H9 (cell line): ENCODE data around the gene PNPLA7. TPM values are rescaled to one million over a fixed set of nuclear protein-coding genes. Genes with fewer than 3 reads are reported as not detected.

Experiments
- DNase-seq: peaks from one replicate; pipeline ENCODE4 v3.0.0-alpha.2; 2017
- H2AFZ ChIP-seq: one replicate; pipeline ENCODE4 v1.6.1; 2013; ENCODE audit warnings: mild to moderate bottlenecking, low read length, control low read depth, moderate library complexity
- H2AK5ac ChIP-seq: 2 replicates; pipeline ENCODE4 v1.6.1; 2013; ENCODE audit warnings: low read length, control low read depth, mixed read lengths; ENCODE audit not compliant: insufficient read length
- H2BK120ac ChIP-seq: one replicate; pipeline ENCODE4 v1.6.1; 2013; ENCODE audit warnings: low read depth, mild to moderate bottlenecking, low read length, control low read depth, inconsistent platforms; ENCODE audit not compliant: poor library complexity, severe bottlenecking
- H2BK12ac ChIP-seq: 2 replicates; pipeline ENCODE4 v1.6.1; 2013; ENCODE audit warnings: low read length, control low read depth, mixed read lengths, low read depth; ENCODE audit not compliant: insufficient read length
- H2BK15ac ChIP-seq: 2 replicates; pipeline ENCODE4 v1.6.1; 2013; ENCODE audit warnings: low read depth, low read length, control low read depth
- H2BK20ac ChIP-seq: one replicate; pipeline ENCODE4 v1.6.1; 2013; ENCODE audit warnings: low read depth, mild to moderate bottlenecking, low read length, control low read depth, inconsistent platforms; ENCODE audit not compliant: poor library complexity, severe bottlenecking
- H2BK5ac ChIP-seq: 2 replicates; pipeline ENCODE4 v1.6.1; 2013; ENCODE audit warnings: low read length, control low read depth, mixed read lengths; ENCODE audit not compliant: insufficient read length
- H3K14ac ChIP-seq: 2 replicates; pipeline ENCODE4 v1.6.1; 2013; ENCODE audit warnings: low read length, control low read depth; ENCODE audit not compliant: insufficient read depth
- H3K18ac ChIP-seq: 2 replicates; pipeline ENCODE4 v1.6.1; 2013; ENCODE audit warnings: low read depth, mild to moderate bottlenecking, mixed read lengths, low read length, control low read depth; ENCODE audit not compliant: insufficient read length
- H3K23ac ChIP-seq: 2 replicates; pipeline ENCODE4 v1.6.1; 2013; ENCODE audit warnings: low read length, control low read depth, mixed read lengths, low read depth; ENCODE audit not compliant: insufficient read length
- H3K23me2 ChIP-seq: 2 replicates; pipeline ENCODE4 v1.6.1; 2013; ENCODE audit warnings: low read depth, mild to moderate bottlenecking, mixed read lengths, low read length, control low read depth; ENCODE audit not compliant: insufficient read length, poor library complexity, severe bottlenecking
- H3K27ac ChIP-seq: 2 replicates; pipeline ENCODE4 v1.5.1; 2013; ENCODE audit warnings: low read length, control low read depth, mixed read lengths, low read depth; ENCODE audit not compliant: insufficient read length
- H3K27me3 ChIP-seq: 2 replicates; pipeline ENCODE4 v1.6.1; 2013; ENCODE audit warnings: low read length, control low read depth, inconsistent platforms; ENCODE audit not compliant: insufficient read depth
- H3K4ac ChIP-seq: 2 replicates; pipeline ENCODE4 v1.6.1; 2013; ENCODE audit warnings: low read depth, mild to moderate bottlenecking, control low read depth, inconsistent platforms, low read length, moderate library complexity
- H3K4me1 ChIP-seq: 2 replicates; pipeline ENCODE4 v1.6.1; 2013; ENCODE audit warnings: low read length, control low read depth, inconsistent platforms; ENCODE audit not compliant: insufficient read depth
- H3K4me2 ChIP-seq: 2 replicates; pipeline ENCODE4 v1.6.1; 2013; ENCODE audit warnings: low read length, control low read depth, mixed read lengths; ENCODE audit not compliant: insufficient read length, insufficient read depth
- H3K56ac ChIP-seq: 2 replicates; pipeline ENCODE4 v1.6.1; 2013; ENCODE audit warnings: low read depth, mild to moderate bottlenecking, mixed read lengths, low read length, control low read depth; ENCODE audit not compliant: insufficient read length
- H3K79me1 ChIP-seq: 2 replicates; pipeline ENCODE4 v1.6.1; 2013; ENCODE audit warnings: low read depth, mild to moderate bottlenecking, moderate library complexity, low read length, control low read depth, inconsistent platforms; ENCODE audit not compliant: insufficient read depth, poor library complexity, severe bottlenecking
- H3K79me2 ChIP-seq: 2 replicates; pipeline ENCODE4 v1.6.1; 2013; ENCODE audit warnings: low read length, control low read depth, inconsistent platforms; ENCODE audit not compliant: insufficient read depth
- H3K9ac ChIP-seq: 2 replicates; pipeline ENCODE4 v1.6.1; 2013; ENCODE audit warnings: low read length, control low read depth, mixed read lengths; ENCODE audit not compliant: insufficient read length; ENCODE audit errors: extremely low read depth
- H3K9me3 ChIP-seq: one replicate; pipeline ENCODE4 v1.6.1; 2013; ENCODE audit warnings: low read depth, low read length, inconsistent platforms; ENCODE audit not compliant: control insufficient read depth
- H3T11ph ChIP-seq: one replicate; pipeline ENCODE4 v1.6.1; 2013; ENCODE audit warnings: mild to moderate bottlenecking, low read length, control low read depth, inconsistent platforms
- H4K20me1 ChIP-seq: one replicate; pipeline ENCODE4 v1.6.1; 2013; ENCODE audit not compliant: control insufficient read depth, insufficient read length, insufficient read depth
- H4K5ac ChIP-seq: 2 replicates; pipeline ENCODE4 v1.6.1; 2013; ENCODE audit warnings: low read depth, mild to moderate bottlenecking, mixed read lengths, low read length, control low read depth; ENCODE audit not compliant: insufficient read length
- H4K8ac ChIP-seq: replicated peaks from 2 replicates; pipeline ENCODE4 v1.6.1; 2013; ENCODE audit warnings: low read length, control low read depth, mixed read lengths, low read depth; ENCODE audit not compliant: insufficient read length
- H4K91ac ChIP-seq: 2 replicates; pipeline ENCODE4 v1.6.1; 2013; ENCODE audit warnings: low read depth, mild to moderate bottlenecking, moderate library complexity, mixed read lengths, low read length, control low read depth; ENCODE audit not compliant: insufficient read length
- H3K27ac Mint-ChIP-seq, 3 experiments: 2 replicates in 2 of 3; 3 replicates in 1 of 3; pipeline ENCODE4 v1.8.0; 2020 to 2021; ENCODE audit warnings: mixed read lengths in 3 of 3, mild to moderate bottlenecking in 1 of 3, moderate library complexity in 1 of 3
- H3K27me3 Mint-ChIP-seq: 2 replicates; pipeline ENCODE4 v1.8.0; 2021; ENCODE audit warnings: low read depth, mild to moderate bottlenecking, moderate library complexity, mixed read lengths
- H3K36me3 Mint-ChIP-seq, 3 experiments: 2 replicates in 2 of 3; 3 replicates in 1 of 3; pipeline ENCODE4 v1.8.0; 2020 to 2021; ENCODE audit warnings: low read depth in 3 of 3, mixed read lengths in 3 of 3; ENCODE audit not compliant: insufficient read depth in 1 of 3
- H3K4me1 Mint-ChIP-seq, 2 experiments: 2 replicates each; pipeline ENCODE4 v1.8.0; 2020; ENCODE audit warnings: mixed read lengths in 2 of 2
- H3K4me3 Mint-ChIP-seq, 2 experiments: 2 replicates in 1 of 2; 3 replicates in 1 of 2; pipeline ENCODE4 v1.8.0; 2020 to 2021; ENCODE audit warnings: mild to moderate bottlenecking in 2 of 2, mixed read lengths in 2 of 2, moderate library complexity in 1 of 2
- H3K9me3 Mint-ChIP-seq, 2 experiments: 2 replicates in 1 of 2; 3 replicates in 1 of 2; pipeline ENCODE4 v1.8.0; 2020; ENCODE audit warnings: mild to moderate bottlenecking in 2 of 2, mixed read lengths in 2 of 2, moderate library complexity in 1 of 2
- whole genome bisulfite sequencing: extraction: QIAGEN DNeasy Blood & Tissue Kit; methylation state at CpG from one replicate; pipeline ENCODE4 v1.1.7; 2013; ENCODE audit warnings: missing lambda C conversion rate, low lambda C conversion rate, mixed read lengths; ENCODE audit not compliant: insufficient read length; ENCODE audit errors: extremely low coverage; 5-methylcytosine and 5-hydroxymethylcytosine counted together
- total RNA-seq: library from RNA; stranded (reverse); gene quantifications from 2 replicates; pipeline ENCODE4 v1.2.1, GENCODE V29; 2021
- TF ChIP-seq, protein P1 (sequence below): fragments of 200-600 bp; sonication (generic); conservative IDR thresholded peaks from 3 replicates; pipeline ENCODE4 v1.8.0; 2021; ENCODE audit warnings: antibody characterized with exemption, mild to moderate bottlenecking

Gene PNPLA7
- total RNA-seq, 1 experiment from 2014 or later: 1.8 TPM

DNA sequence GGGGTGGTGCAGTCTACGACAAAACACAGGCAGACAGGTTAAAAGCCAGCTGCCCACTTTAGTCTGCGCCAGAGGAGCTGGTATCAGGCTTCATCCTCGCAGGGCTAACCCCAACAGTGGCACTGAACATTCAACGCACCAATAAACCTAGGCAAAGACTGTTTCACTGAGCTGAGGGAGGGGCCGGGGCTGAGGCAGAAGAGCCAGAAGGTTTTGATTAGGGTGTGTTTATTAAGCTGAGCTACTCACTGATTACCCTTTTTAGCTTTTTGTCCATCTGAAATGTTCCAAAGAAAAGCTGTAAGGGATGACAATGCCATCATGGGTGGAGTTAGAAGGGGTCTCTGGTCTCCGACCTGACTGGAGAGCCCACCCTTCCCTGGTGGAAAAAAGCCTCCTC lies 38.7 kb upstream of the PNPLA7 start:
- peaks cover 4% of the 10 kb centered on the region; the same call in 1 of the 2 replicates for H3K79me2 ChIP-seq

More for the DNA sequence above, 38.7 kb upstream of the PNPLA7 start:
- H2AK5ac ChIP-seq: no peak overlapping the region
- peaks cover 6% of the 10 kb centered on the region for H3K79me1 ChIP-seq
- H3K9me3 ChIP-seq: no peaks in the 10 kb centered on the region
- H3K4me2 ChIP-seq: peak overlapping the region; percentile 95
- TF ChIP-seq, protein P1, sequence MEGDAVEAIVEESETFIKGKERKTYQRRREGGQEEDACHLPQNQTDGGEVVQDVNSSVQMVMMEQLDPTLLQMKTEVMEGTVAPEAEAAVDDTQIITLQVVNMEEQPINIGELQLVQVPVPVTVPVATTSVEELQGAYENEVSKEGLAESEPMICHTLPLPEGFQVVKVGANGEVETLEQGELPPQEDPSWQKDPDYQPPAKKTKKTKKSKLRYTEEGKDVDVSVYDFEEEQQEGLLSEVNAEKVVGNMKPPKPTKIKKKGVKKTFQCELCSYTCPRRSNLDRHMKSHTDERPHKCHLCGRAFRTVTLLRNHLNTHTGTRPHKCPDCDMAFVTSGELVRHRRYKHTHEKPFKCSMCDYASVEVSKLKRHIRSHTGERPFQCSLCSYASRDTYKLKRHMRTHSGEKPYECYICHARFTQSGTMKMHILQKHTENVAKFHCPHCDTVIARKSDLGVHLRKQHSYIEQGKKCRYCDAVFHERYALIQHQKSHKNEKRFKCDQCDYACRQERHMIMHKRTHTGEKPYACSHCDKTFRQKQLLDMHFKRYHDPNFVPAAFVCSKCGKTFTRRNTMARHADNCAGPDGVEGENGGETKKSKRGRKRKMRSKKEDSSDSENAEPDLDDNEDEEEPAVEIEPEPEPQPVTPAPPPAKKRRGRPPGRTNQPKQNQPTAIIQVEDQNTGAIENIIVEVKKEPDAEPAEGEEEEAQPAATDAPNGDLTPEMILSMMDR: no peak
- no peaks in the 10 kb centered on the region; a peak in 1 of 5 replicates for H3K9me3 Mint-ChIP-seq
- H3K4me1 Mint-ChIP-seq: peaks cover 5 to 14% of the 10 kb centered on the region in 2 experiments; a peak in 3 of 4 replicates
- peaks cover 4% of the 10 kb centered on the region; the same call in 1 of the 2 replicates for H3K4me1 ChIP-seq
- no CpG with 5 or more reads among the region's 6 CpGs for WGBS
- H3K18ac ChIP-seq: no peak overlapping the region
- peaks cover 22 to 55% (median 45%) of the 10 kb centered on the region in 3 experiments; a peak in 6 of 7 replicates for H3K36me3 Mint-ChIP-seq
- H2AFZ ChIP-seq: no peak overlapping the region
- H4K5ac ChIP-seq: no peak overlapping the region
- no peak for DNase-seq
- no peak overlapping the region for H3K4ac ChIP-seq
- H4K8ac ChIP-seq: no peak overlapping the region
- H3K23me2 ChIP-seq: peaks cover 9% of the 10 kb centered on the region
- no peak overlapping the region for H2BK12ac ChIP-seq
- no peak overlapping the region for H4K91ac ChIP-seq
- H3K27ac ChIP-seq: no peak overlapping the region
- no peaks in the 10 kb centered on the region for H3K27me3 ChIP-seq
- no peak overlapping the region for H2BK120ac ChIP-seq
- H2BK15ac ChIP-seq: no peak overlapping the region
- no peak overlapping the region for H2BK20ac ChIP-seq
- H3K27me3 Mint-ChIP-seq: peaks cover 11% of the 10 kb centered on the region
- H3K56ac ChIP-seq: no peak overlapping the region
- H3K27ac Mint-ChIP-seq: no peak overlapping the region
- H3K9ac ChIP-seq: peak overlapping the region; percentile 80
- H2BK5ac ChIP-seq: no peak overlapping the region
- H3K23ac ChIP-seq: no peak overlapping the region
- H3T11ph ChIP-seq: no peak overlapping the region
- H3K14ac ChIP-seq: no peak overlapping the region
- H4K20me1 ChIP-seq: no peaks in the 10 kb centered on the region
- peak overlapping the region; percentile 81 to 90 for H3K4me3 Mint-ChIP-seq
